ENCODE measurements around the gene SNAPC2.

SNAPC2 gene

DNA sequence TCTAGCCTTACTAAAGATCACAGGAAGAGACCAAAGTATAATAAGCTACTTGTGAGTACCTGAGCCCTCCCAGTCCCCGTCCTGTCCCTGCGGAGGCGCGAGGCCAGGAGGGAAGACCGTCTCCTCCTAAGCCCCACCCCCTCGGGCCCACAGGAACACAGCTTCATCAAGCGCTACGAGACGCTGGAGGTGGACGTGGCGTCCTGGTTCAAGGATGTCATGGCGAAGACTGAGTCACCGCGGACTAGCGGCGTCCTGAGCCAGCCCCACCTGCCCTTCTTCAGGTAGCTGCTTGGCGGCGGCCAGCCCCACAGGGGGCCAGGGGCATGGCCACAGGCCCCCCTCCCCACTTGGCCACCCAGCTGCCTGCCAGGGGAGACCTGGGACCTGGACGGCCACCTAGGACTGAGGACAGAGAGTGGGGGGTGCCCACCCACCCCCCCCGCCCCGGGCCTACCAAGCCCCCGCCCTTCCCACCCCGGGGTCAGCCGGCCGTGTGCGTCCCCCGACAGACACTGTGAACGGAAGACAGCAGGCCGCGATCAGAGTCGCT lies 7.9 kb upstream of the SNAPC2 start:
- TF ChIP-seq SPI1 (IDR thresholded peaks at IDR 0.05; ENCODE audit: borderline replicate concordance, low read depth) = no peak
- TF ChIP-seq, protein P1, sequence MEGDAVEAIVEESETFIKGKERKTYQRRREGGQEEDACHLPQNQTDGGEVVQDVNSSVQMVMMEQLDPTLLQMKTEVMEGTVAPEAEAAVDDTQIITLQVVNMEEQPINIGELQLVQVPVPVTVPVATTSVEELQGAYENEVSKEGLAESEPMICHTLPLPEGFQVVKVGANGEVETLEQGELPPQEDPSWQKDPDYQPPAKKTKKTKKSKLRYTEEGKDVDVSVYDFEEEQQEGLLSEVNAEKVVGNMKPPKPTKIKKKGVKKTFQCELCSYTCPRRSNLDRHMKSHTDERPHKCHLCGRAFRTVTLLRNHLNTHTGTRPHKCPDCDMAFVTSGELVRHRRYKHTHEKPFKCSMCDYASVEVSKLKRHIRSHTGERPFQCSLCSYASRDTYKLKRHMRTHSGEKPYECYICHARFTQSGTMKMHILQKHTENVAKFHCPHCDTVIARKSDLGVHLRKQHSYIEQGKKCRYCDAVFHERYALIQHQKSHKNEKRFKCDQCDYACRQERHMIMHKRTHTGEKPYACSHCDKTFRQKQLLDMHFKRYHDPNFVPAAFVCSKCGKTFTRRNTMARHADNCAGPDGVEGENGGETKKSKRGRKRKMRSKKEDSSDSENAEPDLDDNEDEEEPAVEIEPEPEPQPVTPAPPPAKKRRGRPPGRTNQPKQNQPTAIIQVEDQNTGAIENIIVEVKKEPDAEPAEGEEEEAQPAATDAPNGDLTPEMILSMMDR (IDR thresholded peaks at IDR 0.05; ENCODE audit: insufficient read depth, low read length) = no peak
- no peak for TF ChIP-seq POLR2AphosphoS5 (IDR thresholded peaks at IDR 0.05; ENCODE audit: low read depth)
- TF ChIP-seq, protein P2, sequence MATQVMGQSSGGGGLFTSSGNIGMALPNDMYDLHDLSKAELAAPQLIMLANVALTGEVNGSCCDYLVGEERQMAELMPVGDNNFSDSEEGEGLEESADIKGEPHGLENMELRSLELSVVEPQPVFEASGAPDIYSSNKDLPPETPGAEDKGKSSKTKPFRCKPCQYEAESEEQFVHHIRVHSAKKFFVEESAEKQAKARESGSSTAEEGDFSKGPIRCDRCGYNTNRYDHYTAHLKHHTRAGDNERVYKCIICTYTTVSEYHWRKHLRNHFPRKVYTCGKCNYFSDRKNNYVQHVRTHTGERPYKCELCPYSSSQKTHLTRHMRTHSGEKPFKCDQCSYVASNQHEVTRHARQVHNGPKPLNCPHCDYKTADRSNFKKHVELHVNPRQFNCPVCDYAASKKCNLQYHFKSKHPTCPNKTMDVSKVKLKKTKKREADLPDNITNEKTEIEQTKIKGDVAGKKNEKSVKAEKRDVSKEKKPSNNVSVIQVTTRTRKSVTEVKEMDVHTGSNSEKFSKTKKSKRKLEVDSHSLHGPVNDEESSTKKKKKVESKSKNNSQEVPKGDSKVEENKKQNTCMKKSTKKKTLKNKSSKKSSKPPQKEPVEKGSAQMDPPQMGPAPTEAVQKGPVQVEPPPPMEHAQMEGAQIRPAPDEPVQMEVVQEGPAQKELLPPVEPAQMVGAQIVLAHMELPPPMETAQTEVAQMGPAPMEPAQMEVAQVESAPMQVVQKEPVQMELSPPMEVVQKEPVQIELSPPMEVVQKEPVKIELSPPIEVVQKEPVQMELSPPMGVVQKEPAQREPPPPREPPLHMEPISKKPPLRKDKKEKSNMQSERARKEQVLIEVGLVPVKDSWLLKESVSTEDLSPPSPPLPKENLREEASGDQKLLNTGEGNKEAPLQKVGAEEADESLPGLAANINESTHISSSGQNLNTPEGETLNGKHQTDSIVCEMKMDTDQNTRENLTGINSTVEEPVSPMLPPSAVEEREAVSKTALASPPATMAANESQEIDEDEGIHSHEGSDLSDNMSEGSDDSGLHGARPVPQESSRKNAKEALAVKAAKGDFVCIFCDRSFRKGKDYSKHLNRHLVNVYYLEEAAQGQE (IDR thresholded peaks at IDR 0.05; ENCODE audit: insufficient replicate concordance, low read depth) = no peak
- TF ChIP-seq GABPA (IDR thresholded peaks at IDR 0.05; ENCODE audit: low read depth) = no peak

DNA sequence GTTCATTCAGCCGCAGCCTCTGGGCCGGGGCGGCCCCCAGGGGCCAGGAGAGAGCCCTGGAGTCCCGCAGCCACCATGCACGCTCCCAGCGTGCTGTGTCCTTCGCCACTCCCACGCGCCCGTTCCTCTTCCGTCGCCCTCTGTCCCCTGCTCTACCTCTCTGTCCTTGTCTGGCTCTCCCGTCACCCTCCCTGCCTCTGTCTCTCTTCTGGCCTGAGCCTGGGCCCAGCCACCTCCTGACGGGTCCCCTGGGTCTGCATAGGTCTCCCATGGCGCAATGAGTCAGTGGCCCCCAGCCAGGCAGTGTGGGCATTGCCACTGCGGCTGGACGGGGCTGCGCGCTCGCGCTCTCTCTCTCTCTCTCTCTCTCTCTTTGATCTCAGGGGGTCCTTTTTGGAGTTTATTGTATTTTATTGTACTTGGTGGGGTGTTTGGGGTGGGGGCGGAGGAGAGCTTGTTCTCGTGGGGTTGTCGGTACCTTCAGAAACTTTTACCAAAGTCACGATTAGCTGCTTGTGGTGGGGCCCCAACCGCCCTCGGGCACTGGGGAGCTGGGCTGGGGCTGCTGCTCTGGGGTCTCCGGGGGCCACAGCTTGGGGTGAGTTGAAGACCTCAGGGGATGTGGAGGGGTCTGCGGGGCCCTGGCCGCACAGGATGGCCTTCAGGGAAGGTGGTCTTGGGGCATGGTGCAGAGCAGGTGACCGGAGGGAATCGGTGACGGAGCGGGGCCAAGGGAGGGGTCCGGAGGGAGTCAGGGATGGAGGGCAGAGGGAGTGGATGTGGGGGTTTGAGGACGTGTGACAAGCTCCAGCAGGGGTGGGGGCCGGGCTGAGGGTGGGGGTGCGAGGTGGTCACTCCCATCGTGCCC lies 7.2 kb upstream of the SNAPC2 start:
- Histone ChIP-seq H3K4me3 (replicated peaks; ENCODE audit: insufficient read depth, low read length) (no peak overlapping the region), H3K27me3 (ENCODE audit: insufficient read depth, poor library complexity, severe bottlenecking) (peaks cover 3% of the 10 kb centered on the region), H3K27ac (replicated peaks) (no peak overlapping the region)
- TF ChIP-seq, protein P2 (IDR thresholded peaks at IDR 0.05; ENCODE audit: insufficient replicate concordance, low read depth) = no peak
- TF ChIP-seq, protein P1 (IDR thresholded peaks at IDR 0.05; ENCODE audit: insufficient read depth, low read length) = no peak
- TF ChIP-seq SPI1 (IDR thresholded peaks at IDR 0.05; ENCODE audit: borderline replicate concordance, low read depth) = no peak
- no peak for TF ChIP-seq GABPA (IDR thresholded peaks at IDR 0.05; ENCODE audit: low read depth)
- no peak for TF ChIP-seq POLR2AphosphoS5 (IDR thresholded peaks at IDR 0.05; ENCODE audit: low read depth)
- no peak for DNase-seq (ENCODE audit: low read depth in 1 of 2, low spot score in 1 of 2)

More for the DNA sequence above, 7.9 kb upstream of the SNAPC2 start:
- H3K27me3 ChIP-seq (ENCODE audit: insufficient read depth, poor library complexity, severe bottlenecking) = peaks cover 3% of the 10 kb centered on the region
- H3K4me3 ChIP-seq (replicated peaks; ENCODE audit: insufficient read depth, low read length) = no peak overlapping the region
- no peak for DNase-seq (ENCODE audit: low read depth in 1 of 2, low spot score in 1 of 2)
- H3K27ac ChIP-seq (replicated peaks) = no peak overlapping the region

DNA sequence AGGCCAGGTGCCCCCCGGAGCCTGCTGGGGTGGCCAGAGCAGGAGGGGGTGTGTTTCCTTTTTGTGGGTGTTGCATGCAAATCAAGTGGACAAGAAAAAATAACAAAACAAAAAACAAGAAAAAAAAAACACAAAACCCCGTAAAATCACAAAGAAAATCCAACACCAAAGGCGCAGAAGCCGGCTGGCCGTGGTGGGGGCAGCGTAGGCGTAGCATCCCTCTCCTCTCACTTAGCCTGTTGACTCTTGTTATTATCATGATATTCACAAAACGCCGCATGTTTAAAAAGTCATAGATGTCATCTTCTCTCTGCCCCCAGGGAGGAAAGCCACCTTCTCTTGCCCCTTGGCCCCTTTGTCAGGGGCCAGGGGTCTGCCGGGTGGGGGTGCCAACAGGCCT lies 6.5 kb upstream of the SNAPC2 start:
- Histone ChIP-seq H3K4me3 (replicated peaks; ENCODE audit: insufficient read depth, low read length) (no peak overlapping the region), H3K27me3 (ENCODE audit: insufficient read depth, poor library complexity, severe bottlenecking) (peaks cover 3% of the 10 kb centered on the region), H3K27ac (replicated peaks) (no peak overlapping the region)
- TF ChIP-seq SPI1 (IDR thresholded peaks at IDR 0.05; ENCODE audit: borderline replicate concordance, low read depth) = no peak
- no peak for TF ChIP-seq POLR2AphosphoS5 (IDR thresholded peaks at IDR 0.05; ENCODE audit: low read depth)
- TF ChIP-seq, protein P1 (IDR thresholded peaks at IDR 0.05; ENCODE audit: insufficient read depth, low read length) = no peak
- TF ChIP-seq GABPA (IDR thresholded peaks at IDR 0.05; ENCODE audit: low read depth) = no peak
- TF ChIP-seq, protein P2 (IDR thresholded peaks at IDR 0.05; ENCODE audit: insufficient replicate concordance, low read depth) = no peak
- DNase-seq (ENCODE audit: low read depth in 1 of 2, low spot score in 1 of 2) = no peak

Data from HL-60 (cell line).